Heart left ventricle (tissue), 13 donors: Measurements from ENCODE around the gene SMC3.

ENCODE experiments used
- POLR2A ChIP-seq, 2 donors: fragments of 450-650 bp; IDR thresholded peaks; one replicate each; pipeline ENCODE4 v1.6.1; 2017; ENCODE audit warnings: antibody characterized with exemption in 2 of 2, mild to moderate bottlenecking in 2 of 2, moderate library complexity in 2 of 2
- TF ChIP-seq, protein P1 (sequence below), 12 donors: fragments of 200-600 bp; sonication (generic) in 4 of 12; IDR thresholded peaks; one replicate each; pipeline versions ENCODE4 v1.5.0 to v1.8.0; 2018 to 2022; ENCODE audit warnings: antibody characterized with exemption in 12 of 12, mild to moderate bottlenecking in 5 of 12
- donor health status: ischemic (EF 13 %, LVEDD 7.1; RV severe dilation, severe dysfunction).
- donor health status: DM: no; HTN: yes; CAD: no.
- donor health status: DM: no; HTN: no; CAD: no.
- donor health status: ischemic (EF 25% LVEDD 6.9; RV normal size, moderate dysfunction).
- donor health status: ischemic (EF 25% LVEDD 5.7; RV mildly dilated, moderate dysfunction).
- donor health status: ischemic (EF 35%, LVEDD 5.7; RV mildly dilated, moderate dysfunction).
- donor health status: nonischemic (EF 11% LVEDD 7.7; RV severe dilation, severe dysfunction).
- donor health status: DM: yes; HTN: yes; CAD: no.
- donor health status: PGD.
- donor health status: ischemic (EF 29% LVEDD 5.4; RV normal size, mild dysfunction).
- donor health status: nonischemic (EF 23%, LVEDD 6.1; RV moderate dilation, normal function).

GRCh38 chr10:110641256-110641655 is 73.8 kb downstream of the SMC3 start:
- TF ChIP-seq, protein P1, sequence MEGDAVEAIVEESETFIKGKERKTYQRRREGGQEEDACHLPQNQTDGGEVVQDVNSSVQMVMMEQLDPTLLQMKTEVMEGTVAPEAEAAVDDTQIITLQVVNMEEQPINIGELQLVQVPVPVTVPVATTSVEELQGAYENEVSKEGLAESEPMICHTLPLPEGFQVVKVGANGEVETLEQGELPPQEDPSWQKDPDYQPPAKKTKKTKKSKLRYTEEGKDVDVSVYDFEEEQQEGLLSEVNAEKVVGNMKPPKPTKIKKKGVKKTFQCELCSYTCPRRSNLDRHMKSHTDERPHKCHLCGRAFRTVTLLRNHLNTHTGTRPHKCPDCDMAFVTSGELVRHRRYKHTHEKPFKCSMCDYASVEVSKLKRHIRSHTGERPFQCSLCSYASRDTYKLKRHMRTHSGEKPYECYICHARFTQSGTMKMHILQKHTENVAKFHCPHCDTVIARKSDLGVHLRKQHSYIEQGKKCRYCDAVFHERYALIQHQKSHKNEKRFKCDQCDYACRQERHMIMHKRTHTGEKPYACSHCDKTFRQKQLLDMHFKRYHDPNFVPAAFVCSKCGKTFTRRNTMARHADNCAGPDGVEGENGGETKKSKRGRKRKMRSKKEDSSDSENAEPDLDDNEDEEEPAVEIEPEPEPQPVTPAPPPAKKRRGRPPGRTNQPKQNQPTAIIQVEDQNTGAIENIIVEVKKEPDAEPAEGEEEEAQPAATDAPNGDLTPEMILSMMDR (IDR thresholded peaks at IDR 0.05), result no peak
- TF ChIP-seq POLR2A (IDR thresholded peaks at IDR 0.05), result no peak
